Brain microvascular endothelial cell (primary cell): ENCODE data around the gene TNPO3.

ENCODE experiments used
- DNase-seq: peaks from one replicate; pipeline ENCODE4 v3.0.0-alpha.2; 2020
- H3K27ac ChIP-seq: fragments of 250-450 bp; sonication (Bioruptor Pico); 2 replicates; pipeline ENCODE4 v1.5.1; 2020; ENCODE audit warnings: mild to moderate bottlenecking, moderate library complexity
- H3K27me3 ChIP-seq: fragments of 250-450 bp; sonication (Bioruptor Pico); replicated peaks from 2 replicates; pipeline ENCODE4 v1.5.1; 2020; ENCODE audit warnings: mild to moderate bottlenecking
- H3K36me3 ChIP-seq: fragments of 250-450 bp; sonication (Bioruptor Pico); replicated peaks from 2 replicates; pipeline ENCODE4 v1.5.1; 2020; ENCODE audit warnings: mild to moderate bottlenecking
- H3K4me3 ChIP-seq: 2 replicates; pipeline ENCODE4 v1.5.1; 2011; ENCODE audit warnings: low read depth, mild to moderate bottlenecking, control low read depth, low read length, moderate library complexity
- in situ Hi-C: cut with HindIII; loops from 2 replicates; pipeline ENCODE4 v1.10.0; 2017; ENCODE audit warnings: low sequenced_read_pairs, low pct_ligation_motif_present
- TF ChIP-seq, protein P1 (sequence below): IDR thresholded peaks from 2 replicates; pipeline ENCODE4 v1.5.1; 2011; ENCODE audit warnings: low read depth, mild to moderate bottlenecking, moderate library complexity, low read length, control low read depth, inconsistent platforms; ENCODE audit errors: missing control alignments

Gene TNPO3

DNA sequence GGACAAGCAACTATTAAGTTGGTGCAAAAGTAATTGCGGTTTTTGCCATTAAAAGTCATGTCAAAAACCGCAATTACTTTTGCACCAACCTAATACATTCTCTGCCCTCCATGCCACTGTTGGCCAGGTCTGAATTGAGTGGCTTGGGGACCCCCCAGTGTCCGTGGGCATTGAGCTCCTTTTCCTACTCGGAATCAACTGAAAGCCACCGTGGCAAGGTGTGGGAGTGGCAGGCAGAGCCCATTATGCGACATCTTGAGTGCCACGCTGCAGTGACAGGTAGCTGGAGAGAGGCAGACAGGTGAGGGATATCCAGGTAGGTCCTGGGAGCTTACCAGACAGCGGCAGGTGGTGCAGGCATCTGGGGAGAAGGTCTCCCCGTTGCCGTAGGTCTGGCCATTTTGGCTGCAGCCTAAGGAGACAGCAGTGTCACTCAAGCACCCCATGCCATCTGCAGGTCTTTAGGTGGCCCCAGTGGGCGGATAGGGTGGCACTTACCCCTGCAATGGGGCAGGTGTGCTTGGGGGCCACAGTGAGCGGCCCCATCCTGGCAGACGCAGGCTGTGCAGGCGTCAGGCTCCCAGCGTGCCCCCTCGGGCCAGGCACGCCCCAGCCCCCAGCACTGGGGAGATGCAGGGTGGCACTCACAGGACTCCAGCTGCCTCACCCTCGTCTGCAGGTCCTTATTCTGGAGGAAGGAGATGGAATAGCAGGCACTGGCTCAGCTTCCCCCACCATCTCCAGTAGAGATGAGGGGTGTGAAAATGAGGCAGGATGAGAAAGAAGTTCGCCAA, 147.9 kb downstream of the TNPO3 start:
- in situ Hi-C loops: loop anchor here (25.0 kb wide), 1 partner anchor 180 kb away; no protein-coding TSS in a partner anchor
- Histone ChIP-seq H3K27me3 (peaks cover 11% of the 10 kb centered on the region), H3K27ac (no peak overlapping the region), H3K4me3 (no peak overlapping the region), H3K36me3 (no peaks in the 10 kb centered on the region)
- TF ChIP-seq, protein P1, sequence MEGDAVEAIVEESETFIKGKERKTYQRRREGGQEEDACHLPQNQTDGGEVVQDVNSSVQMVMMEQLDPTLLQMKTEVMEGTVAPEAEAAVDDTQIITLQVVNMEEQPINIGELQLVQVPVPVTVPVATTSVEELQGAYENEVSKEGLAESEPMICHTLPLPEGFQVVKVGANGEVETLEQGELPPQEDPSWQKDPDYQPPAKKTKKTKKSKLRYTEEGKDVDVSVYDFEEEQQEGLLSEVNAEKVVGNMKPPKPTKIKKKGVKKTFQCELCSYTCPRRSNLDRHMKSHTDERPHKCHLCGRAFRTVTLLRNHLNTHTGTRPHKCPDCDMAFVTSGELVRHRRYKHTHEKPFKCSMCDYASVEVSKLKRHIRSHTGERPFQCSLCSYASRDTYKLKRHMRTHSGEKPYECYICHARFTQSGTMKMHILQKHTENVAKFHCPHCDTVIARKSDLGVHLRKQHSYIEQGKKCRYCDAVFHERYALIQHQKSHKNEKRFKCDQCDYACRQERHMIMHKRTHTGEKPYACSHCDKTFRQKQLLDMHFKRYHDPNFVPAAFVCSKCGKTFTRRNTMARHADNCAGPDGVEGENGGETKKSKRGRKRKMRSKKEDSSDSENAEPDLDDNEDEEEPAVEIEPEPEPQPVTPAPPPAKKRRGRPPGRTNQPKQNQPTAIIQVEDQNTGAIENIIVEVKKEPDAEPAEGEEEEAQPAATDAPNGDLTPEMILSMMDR: no peak
- DNase-seq: no peak

DNA sequence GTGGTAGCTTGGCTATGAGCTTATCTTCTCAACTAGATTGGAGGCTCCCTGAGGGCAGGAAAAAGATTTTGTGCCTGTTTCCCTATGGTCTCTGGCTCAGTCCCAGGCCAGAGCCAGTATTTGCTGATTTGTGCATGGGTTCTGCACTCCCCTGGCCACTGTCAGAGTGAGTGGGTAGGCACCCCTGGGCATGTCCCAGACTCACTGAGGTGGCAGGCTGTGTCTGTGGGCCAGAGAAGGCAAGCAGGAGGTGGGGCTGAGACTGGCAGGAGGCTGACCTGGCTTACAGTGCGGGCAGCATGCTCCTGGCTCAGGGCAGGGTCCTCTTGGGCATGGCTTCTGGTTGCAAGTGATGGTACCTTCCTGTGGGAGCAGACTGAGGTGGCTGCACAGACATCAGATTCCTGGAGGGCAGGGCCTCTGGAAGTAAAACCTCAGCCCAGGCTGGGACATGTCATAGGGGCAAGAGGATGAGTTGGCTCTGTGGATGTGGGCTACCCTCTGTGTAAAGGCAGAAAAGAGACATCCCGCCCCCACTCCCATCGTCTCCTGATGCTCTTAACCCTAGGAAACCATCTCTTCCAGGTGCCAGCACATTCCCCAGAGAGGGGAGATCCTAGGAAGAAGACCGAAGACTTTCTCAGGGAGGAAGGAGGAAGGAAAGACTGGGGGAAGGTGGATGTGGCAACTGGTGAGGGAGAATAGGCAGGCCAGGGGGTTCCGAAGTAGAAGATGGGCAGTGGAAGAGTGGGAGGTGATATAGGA, 148.7 kb downstream of the TNPO3 start:
- no peak for DNase-seq
- Histone ChIP-seq H3K4me3 (no peak overlapping the region), H3K36me3 (no peaks in the 10 kb centered on the region), H3K27ac (no peak overlapping the region), H3K27me3 (peaks cover 7% of the 10 kb centered on the region)
- TF ChIP-seq, protein P1: no peak
- in situ Hi-C loops: loop anchor here (25.0 kb wide), 1 partner anchor 181 kb away; no protein-coding TSS in a partner anchor

DNA sequence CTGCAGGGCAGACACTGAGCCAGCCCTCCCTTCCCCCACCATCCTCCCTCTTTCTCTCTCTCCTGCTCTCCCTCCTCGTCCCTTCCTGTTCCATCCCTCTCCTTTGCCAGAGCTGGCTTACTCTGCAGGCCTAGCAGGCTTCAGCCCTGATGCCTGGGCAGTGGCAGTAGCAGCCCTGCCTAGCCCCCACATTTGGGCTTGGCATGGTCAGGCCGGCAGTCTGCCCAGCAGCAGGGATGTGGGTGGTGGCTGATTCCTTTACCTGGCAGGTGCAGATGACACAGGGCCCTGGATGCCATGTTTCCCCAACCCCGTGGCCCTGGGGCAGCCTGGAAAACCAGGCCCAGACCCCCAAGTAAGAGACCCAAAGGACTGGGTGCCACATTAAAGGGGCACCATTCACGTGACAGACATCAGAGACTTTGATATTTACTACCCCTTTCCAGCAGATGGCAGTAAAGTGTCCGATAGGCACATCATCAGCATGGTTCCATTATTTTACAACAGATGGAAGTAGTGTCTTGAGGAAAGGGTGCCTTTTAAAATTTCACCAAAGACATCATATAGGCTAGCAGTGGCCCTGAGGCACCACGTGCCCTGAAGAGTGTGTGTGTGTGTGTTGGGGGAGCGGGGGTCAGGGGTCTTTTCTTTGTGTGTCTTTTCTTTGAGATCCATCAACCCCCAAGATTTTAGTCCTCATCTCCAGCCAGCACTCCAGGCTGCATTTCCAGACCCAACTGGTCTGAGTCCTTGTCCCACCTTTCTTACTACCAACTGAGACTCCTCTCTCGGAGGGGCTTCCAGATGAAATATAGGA, 150.3 kb downstream of the TNPO3 start:
- Histone ChIP-seq H3K4me3 (no peak overlapping the region), H3K36me3 (no peaks in the 10 kb centered on the region), H3K27ac (no peak overlapping the region), H3K27me3 (peaks cover under 1% of the 10 kb centered on the region)
- in situ Hi-C loops: loop anchor here (25.0 kb wide), 1 partner anchor 183 kb away; no protein-coding TSS in a partner anchor
- DNase-seq: peak; percentile 40
- TF ChIP-seq, protein P1: peak; percentile 67
